Right renal cortex interstitium (tissue), 3 donors: ENCODE results near the gene APELA. TPM values are rescaled to one million over a fixed set of nuclear protein-coding genes. Genes with fewer than 3 reads are reported as not detected.
"Not testable (repeated sequence)": the region's sequence is repeated elsewhere in the genome, so short reads cannot be mapped to it uniquely, and the experiment has no call there.

Source experiments
- DNase-seq, 3 donors: peaks; one replicate each; pipeline ENCODE4 v3.0.0-alpha.2; 2013; ENCODE audit warnings: low read depth in 3 of 3, low spot score in 2 of 3
- polyA plus RNA-seq, 3 donors: library from polyadenylated mRNA; unstranded; fragments of 120-200 nt; gene quantifications; one replicate each; pipeline ENCODE4 v1.2.1, GENCODE V29; 2013; ENCODE audit not compliant: insufficient read length in 3 of 3

Gene APELA
- polyA plus RNA-seq, 3 donors, result 10.7 to 13.6 (median 11.8) TPM

DNA sequence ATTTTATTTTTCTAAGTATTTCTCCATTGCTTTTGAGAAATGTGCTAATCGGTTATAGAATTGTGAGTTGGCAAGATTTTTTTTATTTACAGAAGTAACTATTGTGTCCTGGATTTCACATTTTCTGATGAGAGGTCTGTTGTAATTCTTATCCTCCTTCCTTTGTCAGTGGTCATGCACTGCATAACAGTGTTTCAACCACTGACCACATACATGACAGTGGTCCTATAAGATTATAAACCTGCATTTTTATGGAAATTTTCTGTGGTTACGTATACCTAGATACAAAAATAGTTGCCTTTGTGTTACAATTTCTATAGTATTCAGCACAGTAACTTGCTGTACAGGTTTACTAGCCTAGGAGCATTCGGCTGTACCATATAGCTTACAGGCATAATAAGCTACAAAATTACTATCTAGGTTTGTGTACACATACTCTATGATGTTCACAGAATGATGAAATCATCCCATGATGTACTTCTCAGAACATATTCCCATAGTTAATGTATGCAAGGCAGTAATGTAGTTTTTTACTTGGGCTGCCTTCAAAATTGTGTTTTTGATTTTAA lies 47.8 kb downstream of the APELA start:
- DNase-seq, result no peak

DNA sequence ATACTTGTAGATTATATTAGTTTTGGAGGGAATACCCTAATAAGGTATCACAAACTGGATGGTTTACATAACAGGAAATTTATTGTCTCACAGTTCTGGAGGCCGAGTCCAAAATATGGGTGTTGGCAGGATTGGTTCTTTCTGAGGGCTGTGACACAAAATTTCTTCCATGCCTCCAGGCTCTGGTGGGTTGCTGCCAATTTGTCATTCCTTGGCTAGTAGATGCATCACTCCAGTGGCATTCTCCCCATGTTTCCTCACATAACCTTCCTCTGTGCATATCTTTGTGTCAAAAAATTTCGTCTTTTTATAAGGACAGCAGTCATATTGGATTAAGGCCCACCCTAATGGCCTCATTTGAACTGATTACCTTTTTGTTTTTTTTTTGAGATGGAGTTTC lies 49.3 kb downstream of the APELA start:
- DNase-seq, result no peak

DNA sequence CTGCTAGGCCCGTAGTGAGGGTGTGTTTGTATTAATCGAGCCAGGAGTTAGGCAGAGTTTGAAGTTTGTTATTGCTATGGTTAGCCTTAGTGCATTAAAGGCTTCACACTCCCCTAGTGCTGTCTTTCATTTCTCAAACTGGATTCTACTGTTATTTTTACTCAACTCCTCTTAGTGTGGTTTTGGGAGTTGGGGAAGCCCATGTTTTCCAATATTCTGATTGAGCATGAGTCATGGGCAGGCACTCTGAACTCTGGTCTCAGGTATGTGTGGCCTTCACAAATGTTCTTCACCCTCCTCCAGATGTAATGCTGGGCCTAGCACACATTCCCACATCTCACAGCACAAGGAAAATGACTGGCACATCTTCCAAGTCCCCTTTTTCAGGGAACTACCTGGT lies 50.1 kb downstream of the APELA start:
- DNase-seq, result not testable (repeated sequence)

DNA sequence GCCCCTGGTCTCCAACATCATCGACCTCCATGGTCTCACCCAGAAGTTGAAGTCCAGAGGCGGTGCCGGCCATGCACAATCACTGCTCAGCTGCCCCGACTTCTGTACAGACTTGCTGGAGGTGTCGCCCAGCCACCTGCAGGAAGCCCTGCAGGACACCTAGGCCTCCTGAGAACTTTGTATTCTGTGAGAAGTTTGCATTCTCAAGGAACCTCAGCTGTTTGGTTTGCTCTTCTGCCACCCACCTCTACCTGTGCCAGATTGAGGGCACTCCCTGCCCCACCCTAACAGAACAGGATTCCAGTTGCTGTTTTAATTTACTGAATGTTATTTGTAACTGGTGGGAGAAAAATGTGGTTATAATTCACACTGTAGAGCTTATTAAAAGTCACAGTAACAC lies 53.7 kb downstream of the APELA start:
- no peak for DNase-seq

DNA sequence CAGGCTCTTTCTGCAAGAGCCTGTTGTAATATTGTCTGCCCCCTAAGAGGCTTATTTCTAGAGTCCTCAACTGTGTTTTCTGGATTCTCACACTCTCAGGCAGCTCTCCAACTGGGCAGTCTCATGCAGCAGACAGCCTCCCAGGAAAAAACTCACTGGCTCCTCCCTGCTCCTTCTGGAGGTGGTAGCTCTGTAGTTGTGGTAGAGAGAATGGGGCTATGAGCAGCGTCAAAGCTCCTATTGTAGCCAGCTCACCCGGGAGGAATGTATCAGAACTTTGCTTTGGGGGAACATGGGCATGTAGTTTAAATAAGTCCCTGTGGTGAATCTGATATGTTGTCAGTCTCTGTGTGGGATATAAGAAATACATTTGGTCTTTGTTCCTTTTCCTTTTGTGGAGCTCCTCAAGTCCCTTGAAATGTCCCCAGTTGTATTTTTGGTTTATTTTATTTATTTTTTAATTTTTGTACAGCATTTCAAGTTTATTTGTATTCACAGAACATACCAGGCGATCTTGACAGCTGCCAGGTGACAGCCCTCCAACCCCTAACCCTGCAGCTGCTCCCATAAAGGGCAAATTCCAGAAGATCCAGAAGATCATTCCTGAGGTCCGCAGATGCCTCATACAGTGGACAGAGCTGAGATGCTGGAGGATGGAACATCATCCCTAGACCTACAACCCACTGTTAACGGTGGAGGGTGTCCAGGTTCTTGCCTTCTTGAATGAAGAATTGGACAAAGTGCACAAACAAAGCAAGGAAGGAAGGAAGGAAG lies 54.8 kb downstream of the APELA start:
- DNase-seq, result no peak

DNA sequence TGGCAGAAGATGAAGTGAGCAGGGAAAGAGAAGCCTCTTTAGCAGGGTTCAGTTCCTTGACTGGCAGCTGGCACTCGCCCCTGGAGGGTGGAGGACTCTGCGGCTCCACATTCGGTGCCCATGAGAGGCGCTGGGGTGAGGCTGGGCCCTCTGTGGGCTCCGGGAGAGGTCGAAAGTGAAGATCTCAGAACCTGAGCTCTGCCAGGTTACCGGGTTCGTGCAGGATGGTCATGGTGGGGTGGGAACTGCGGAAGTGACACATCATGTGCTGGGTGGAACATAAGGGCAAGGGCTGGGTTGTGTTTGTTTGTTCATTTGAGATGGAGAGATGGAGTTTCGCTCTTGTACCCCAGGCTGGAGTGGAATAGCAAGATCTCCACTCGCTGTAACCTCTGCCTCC lies 56.3 kb downstream of the APELA start:
- no peak for DNase-seq

DNA sequence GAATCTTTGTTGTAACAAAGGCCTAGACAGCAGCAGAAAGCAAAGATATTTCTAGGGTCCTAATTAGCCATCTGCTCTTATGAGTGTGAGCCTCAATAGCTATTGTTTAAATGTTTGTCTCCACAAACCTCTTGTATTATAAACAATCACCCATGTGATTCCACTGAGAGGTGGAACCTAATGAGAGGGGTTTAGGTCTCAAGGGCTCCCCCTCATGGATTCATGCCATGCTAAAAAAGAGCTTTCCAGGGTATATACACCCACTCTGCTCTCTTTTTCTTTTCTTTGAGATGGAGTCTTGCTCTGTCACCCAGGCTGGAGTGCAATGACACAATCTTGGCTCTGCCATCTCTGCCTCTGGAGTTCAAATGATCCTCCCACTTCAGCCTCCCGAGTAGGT lies 58.4 kb downstream of the APELA start:
- DNase-seq, result no peak

DNA sequence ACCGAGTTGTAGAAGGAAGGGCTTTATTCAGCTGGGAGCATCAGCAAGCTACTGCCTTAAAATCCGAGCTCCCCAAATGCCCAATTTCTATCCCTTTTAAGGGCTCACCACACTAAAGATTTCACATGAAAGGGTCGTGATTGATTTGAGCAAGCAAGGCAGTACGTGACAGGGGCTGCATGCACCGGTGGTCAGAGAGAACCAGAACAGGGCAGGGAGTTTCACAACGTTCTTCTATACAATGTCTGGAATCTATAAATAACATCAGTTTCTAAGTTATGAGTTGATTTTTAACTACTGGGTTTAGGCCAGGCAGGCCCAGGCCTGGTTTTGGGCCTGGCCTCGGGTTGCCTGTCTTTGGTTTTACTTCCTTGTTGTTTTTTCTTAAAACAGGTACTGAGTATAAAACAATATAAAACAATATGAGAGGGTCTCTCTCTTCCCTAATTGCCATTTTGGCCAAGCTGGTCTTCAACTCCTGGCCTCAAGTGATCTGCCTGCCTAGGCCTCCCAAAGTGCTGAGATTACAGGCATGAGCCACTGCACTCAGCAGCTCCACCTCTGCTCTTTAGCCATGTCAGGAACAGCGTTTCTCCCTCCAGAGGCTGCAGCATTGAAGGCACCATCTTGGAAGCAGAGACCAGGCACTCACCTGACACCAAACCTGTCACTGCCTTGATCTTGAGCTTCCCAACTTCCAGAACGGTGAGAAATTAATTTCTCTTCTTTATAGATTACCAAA lies 59.1 kb downstream of the APELA start:
- DNase-seq, result not testable (repeated sequence)

DNA sequence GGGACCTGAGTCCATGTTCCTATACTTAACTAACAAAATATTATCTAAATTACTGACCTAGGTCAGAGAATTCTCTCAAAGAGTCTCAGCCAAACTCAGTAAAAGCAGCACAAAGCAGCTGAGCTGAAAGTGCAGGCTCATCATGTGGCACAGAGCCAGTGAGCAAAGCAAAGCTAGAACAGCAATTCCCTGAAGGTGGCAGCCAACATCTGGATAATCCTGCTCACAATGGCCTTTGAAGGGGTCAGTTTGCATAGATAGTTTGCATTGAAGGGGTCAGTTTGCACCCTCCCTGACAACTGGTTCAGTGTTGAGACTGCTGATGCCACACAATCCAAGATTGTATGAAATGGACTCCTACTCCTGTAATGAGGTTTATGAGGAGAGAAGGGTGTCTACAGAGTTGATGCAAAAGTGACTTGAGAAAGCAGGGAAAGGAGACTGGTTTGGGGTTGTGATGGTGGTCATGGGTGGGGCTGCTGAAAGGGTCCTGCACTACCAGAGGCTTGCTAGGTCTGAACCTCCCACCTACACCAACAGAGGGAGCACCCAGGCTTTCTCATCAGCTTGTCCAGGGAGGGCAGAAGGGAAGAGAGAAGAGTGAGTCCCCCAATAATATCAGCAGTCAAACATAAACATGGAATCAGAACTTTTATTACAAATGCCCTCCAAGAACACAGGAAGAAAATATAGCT lies 60.7 kb downstream of the APELA start:
- no peak for DNase-seq

DNA sequence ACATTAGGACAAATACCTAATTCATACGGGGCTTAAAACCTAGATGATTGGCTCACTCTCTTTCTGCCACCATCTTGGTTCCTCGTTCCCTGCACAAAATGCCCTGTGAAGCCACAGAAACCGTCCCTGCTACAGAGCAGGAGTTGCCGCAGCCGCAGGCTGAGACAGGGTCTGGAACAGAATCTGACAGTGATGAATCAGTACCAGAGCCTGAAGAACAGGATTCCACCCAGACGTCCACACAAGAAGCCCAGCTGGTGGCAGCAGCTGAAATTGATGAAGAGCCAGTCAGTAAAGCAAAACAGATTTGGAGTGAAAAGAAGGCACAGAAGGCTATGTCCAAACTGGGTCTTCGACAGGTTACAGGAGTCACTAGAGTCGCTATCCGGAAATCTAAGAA lies 66.2 kb downstream of the APELA start:
- no peak for DNase-seq

DNA sequence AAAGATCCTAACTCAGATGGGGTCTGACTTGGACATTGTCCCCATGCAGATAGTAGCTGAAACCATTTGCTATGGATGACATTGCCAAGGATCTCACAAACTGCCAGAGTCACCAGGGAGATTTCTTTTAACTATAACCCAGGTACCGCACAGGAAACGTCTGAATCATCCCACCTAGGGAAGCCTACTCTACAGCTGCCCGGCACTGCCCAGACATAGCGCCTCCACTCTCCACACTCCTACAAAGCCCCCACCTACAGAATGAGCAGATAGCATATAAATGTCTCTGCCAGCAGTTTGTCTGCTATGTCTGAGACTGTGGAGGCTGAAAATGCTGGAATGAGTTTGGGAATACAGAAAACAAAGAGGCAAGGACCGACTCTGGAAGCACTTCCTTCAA lies 68.2 kb downstream of the APELA start:
- DNase-seq, result no peak

DNA sequence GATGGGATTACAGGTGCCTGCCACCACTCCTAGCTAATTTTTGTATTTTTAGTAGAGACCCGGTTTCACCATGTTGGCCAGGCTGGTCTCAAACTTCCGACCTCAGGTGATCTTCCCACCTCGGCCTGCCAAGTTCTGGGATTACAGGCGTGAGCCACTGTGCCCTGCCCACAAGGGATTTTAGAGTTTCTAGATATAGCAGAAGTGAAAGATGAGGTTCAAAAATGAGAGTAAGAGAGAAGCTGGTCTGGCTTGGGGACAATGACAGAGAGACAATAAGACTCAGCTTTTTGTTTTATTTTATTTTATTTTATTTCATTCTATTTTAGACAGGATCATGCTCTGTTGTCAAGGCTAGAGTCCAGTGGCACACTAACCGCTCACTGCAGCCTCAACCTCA lies 69.8 kb downstream of the APELA start:
- no peak for DNase-seq

Other genes with a start within 250 kb of the APELA start
- gene SMIM31, start 123.0 kb upstream of the APELA start, polyA plus RNA-seq, result under 1 TPM; 0.18 to 0.55 (median 0.24) TPM
- gene TRIM61, start 100.5 kb downstream of the APELA start, polyA plus RNA-seq, result 1 to 10 TPM; 2.2 to 4.3 (median 3.8) TPM
- under 1 TPM in 2 of 3 donors, not detected in 1; 0.07 to 0.11 TPM for gene TRIM60, start 154.8 kb downstream of the APELA start, polyA plus RNA-seq
- gene TRIM75, start 176.7 kb downstream of the APELA start, polyA plus RNA-seq, result not detected
- 10 to 100 TPM; 33.7 to 39.0 (median 35.8) TPM for gene TMEM192, start 235.7 kb downstream of the APELA start, polyA plus RNA-seq